GM10248 (cell line): ENCODE measurements around the gene KIF23.

ENCODE experiments used
- CTCF ChIA-PET: fragments of 300-600 bp; sonication (Branson Sonifier 250); formaldehyde crosslinking; extraction: SDS; loops from one replicate; lab custom pipeline; 2021; ENCODE audit warnings: antibody characterized with exemption; lab: Yijun Ruan, JAX
- POLR2A ChIA-PET: fragments of 350-650 bp; sonication (Branson Sonifier 250); formaldehyde crosslinking; extraction: SDS; loops from one replicate; lab custom pipeline; 2020; ENCODE audit warnings: antibody characterized with exemption; lab: Yijun Ruan, JAX
- DNase-seq: peaks from one replicate; pipeline ENCODE4 v3.0.0; 2012; ENCODE audit errors: extremely low spot score
- TF ChIP-seq, protein P1 (sequence below): IDR thresholded peaks from 2 replicates; pipeline ENCODE4 v1.5.1; 2012; ENCODE audit warnings: mild to moderate bottlenecking, low read depth; ENCODE audit errors: extremely low read depth, missing control alignments, control extremely low read depth

The KIF23 gene

DNA sequence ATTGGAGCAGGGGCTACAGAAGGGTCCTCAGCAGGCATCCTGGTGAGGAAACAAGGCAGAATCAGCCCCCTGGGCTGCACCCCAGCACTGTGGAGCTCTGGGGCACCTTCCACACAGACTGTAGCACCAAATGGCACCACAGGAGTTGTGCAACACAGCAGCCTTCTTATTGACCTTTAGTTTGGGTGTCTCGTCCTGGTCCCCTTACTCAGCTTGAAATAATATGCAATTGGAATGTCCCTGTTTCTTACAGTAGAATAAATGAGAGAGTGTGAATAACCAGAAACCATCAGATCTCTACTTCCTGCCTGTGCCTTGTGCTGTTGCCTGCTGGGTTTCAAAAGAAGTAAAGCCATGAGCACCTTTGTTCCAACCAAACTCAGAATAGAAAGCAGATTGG, 82.9 kb downstream of the KIF23 start:
- POLR2A ChIA-PET = no interaction called here
- CTCF ChIA-PET = no interaction called here
- no peak for DNase-seq
- TF ChIP-seq, protein P1, sequence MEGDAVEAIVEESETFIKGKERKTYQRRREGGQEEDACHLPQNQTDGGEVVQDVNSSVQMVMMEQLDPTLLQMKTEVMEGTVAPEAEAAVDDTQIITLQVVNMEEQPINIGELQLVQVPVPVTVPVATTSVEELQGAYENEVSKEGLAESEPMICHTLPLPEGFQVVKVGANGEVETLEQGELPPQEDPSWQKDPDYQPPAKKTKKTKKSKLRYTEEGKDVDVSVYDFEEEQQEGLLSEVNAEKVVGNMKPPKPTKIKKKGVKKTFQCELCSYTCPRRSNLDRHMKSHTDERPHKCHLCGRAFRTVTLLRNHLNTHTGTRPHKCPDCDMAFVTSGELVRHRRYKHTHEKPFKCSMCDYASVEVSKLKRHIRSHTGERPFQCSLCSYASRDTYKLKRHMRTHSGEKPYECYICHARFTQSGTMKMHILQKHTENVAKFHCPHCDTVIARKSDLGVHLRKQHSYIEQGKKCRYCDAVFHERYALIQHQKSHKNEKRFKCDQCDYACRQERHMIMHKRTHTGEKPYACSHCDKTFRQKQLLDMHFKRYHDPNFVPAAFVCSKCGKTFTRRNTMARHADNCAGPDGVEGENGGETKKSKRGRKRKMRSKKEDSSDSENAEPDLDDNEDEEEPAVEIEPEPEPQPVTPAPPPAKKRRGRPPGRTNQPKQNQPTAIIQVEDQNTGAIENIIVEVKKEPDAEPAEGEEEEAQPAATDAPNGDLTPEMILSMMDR = no peak

DNA sequence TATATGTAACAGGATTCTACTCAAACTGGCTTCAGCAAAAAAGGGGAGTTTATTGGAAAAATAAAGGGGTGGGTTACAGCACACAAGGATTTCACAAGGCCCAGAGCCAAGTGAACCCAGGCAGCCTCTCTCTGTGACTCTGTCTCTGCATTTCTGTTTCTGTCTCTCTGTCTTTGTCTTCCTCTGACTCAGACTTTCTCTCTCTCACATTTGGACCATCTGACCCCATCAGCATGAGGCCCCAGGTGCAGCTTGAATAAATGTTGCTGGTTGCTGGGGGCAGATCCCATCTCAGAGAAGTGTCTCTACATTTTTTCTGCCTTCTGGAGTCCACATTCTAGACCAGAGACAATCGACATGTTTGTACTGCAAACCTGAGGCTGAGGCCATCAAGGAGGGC, 83.5 kb downstream of the KIF23 start:
- ChIA-PET CTCF (no interaction called here), POLR2A (no interaction called here)
- TF ChIP-seq, protein P1 = no peak
- no peak for DNase-seq
